GM12801 (cell line): ENCODE measurements around the gene NCAPG.

ENCODE experiments used
- CTCF ChIP-seq: IDR thresholded peaks from one replicate; pipeline ENCODE4 v1.5.1; 2011; ENCODE audit warnings: control low read depth; ENCODE audit not compliant: insufficient read length; ENCODE audit errors: extremely low read depth

The NCAPG gene

DNA sequence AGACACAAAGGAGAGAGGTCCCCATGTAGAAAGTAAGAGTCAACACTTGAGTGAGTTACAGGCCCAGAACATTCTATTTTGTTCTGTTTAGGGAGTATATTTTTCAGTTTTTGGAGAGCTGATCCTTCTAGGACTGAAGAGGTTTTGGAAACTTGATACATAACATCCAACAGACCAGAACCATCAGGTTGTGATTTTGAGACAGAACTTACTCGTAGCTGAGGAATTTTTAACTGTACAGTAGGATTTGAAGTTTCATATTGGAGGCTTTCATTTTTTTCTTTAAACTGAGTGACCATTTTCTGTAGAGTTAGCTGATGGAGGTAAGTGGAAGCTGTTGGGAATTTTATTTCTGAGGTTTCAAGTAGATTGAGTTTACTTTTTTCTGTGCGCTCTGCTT, 73.3 kb downstream of the NCAPG start:
- no peak for TF ChIP-seq CTCF

DNA sequence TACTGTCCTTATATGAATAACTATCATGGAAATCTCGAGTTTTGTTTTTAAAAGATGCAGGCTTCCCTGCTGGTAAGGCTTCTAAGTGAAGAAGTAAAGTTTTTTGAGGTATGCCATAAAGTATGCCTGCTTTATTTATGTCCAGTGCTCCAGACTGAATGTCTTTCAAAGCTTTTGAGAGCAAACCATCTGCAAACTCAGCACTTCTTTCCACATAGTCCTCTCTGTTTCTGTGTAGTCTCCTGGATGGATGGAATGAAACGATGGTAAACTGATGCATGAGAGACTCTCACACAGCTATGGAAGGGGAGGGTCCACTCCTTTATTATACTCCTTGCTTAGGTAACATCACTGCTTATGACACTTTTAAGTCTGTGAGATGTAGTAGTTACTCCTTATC, 73.7 kb downstream of the NCAPG start:
- TF ChIP-seq CTCF = no peak

- no peak for TF ChIP-seq CTCF
These were observed 78.9 kb downstream of the NCAPG start for GRCh38 chr4:17889692-17890091.

GRCh38 chr4:17894421-17894820, 83.6 kb downstream of the NCAPG start:
- TF ChIP-seq CTCF = no peak
